ENCODE measurements around the gene STK38L. TPM values are rescaled to one million over a fixed set of nuclear protein-coding genes. Genes with fewer than 3 reads are reported as not detected.

STK38L gene
- total RNA-seq, 1 experiment from 2014 or later = 19.4 TPM

DNA sequence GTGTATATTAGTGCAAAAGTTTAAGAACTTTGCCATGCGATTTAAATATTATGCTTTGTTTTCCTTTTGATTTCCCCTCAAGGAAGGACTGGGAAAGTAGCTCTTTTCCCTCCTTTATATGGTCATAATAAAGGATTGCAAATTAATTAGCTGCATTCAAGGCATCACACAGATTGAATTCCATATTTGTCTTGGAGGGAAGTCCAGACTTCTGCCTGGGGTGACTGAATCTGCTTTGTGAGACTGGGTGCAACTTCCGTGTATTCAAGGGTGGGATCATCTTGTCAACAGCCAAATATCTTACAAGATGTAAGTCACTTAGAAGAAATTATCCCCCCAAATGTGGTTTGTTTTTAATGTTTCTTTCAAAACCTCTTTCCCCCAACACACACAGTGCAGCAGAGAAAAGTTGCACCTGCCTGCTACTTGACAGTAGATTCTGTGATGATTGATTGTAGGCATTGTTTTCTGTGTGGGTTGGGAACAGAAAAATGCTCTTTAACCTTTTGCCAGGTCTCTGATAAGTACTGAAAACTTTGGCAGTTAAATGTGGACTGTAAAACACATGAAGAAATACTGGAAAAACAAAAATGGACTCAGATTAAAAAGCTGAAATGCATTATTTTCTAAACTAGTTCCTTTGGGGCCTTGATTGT lies 28.4 kb downstream of the STK38L start:
- peak; percentile 26 for DNase-seq (ENCODE audit: extremely low read depth, low read depth)

- DNase-seq (ENCODE audit: extremely low read depth, low read depth) = no peak
These were observed 29.0 kb downstream of the STK38L start for GRCh38 chr12:27273114-27273513.

DNA sequence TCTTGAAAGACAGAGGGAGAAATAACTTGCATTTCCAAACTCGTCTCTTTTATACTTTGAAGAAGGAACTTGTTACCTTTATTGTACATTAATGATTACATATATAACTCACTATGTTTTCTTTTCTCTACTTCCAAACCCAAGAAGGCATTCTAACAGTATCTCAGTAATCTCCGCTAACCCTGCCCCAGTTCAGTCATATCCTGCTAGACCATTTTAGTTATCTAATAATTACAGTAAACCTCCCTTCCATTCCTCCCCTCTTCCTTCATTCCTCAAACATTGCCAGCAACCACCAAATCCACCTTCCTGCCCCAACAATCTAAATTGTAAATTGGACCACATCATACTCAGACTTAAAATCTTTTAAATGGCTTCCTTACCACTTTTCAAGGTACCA lies 30.6 kb downstream of the STK38L start:
- DNase-seq (ENCODE audit: extremely low read depth, low read depth) = no peak

DNA sequence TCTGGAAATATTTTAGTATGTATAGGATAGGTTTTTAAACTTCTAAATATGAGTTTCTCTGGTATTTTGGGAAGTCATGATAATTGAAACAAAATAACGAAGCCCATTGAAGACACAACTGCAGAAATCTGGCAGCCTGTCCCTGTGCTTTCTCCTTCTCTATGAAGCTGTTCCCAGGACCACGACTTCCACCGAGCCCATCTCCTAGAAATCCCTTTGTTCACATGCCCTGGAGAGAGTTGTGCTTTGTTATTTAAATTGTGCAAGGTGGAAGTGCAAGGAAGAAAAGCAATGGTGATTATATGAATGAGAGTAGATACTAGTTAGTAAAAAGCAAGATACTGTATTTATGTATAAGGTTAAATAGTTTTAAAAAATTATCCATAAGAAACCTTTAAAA lies 32.2 kb downstream of the STK38L start:
- DNase-seq (ENCODE audit: extremely low read depth, low read depth) = no peak

DNA sequence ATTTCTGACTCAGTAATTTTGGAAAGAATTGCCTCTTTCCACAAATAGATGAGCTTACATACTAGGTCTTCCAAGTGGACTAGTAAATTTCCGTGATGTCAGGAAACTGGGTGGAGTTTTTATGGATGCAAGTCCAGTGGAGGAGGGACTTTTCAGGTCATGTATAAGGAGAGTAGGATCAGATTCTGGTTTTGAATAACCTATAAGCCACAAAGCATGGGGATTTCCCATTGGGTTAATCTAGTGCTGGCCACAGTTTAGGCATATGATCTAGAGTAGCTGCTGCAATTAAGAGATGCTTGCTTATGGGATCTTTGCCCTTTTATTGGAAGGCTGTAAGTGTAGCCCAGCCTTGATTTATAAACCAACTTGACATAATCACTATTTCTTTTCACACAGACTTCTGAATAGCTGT lies 33.8 kb downstream of the STK38L start:
- no peak for DNase-seq (ENCODE audit: extremely low read depth, low read depth)

- DNase-seq (ENCODE audit: extremely low read depth, low read depth) = no peak
These were observed 35.7 kb downstream of the STK38L start for GRCh38 chr12:27279826-27280225.

- DNase-seq (ENCODE audit: extremely low read depth, low read depth) = no peak
These were observed 36.3 kb downstream of the STK38L start for GRCh38 chr12:27280412-27280811.

DNA sequence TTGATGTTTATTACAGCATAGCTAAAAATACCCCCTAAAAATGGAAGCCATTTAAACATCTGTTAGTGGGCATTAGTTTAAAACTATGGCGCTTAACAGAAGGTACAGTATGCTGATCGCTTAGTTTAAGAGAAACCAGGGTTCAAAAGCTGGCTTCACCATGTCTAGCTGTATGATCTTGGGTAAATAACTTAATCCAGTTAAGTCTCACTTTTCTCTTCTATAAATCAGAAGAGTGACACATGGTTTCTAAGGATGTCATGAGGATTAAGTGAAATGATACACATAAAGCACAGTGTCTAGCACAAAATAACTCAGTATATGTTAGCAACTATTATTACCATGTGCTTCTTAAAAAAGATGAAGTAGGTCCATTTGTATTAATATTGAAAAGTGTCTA lies 38.7 kb downstream of the STK38L start:
- DNase-seq (ENCODE audit: extremely low read depth, low read depth) = no peak

DNA sequence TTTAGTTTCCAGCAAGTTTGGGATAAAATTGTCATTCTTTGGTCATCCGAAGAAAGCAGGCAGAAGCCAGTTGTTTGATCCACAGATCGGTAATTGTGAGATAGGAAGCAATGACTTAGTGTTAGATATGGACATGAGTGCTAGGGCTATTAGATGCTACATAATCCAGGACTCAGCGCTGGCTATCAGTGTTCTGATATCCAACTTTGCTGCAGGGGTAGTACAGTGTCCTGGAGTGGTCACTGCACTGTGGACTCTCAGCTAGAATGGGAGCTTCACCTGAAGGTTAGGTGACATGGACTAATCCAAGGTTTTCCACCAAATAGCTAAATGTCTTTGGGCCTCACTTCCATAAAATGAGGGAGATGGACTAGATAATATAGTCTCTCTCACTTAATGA lies 39.9 kb downstream of the STK38L start:
- no peak for DNase-seq (ENCODE audit: extremely low read depth, low read depth)

DNA sequence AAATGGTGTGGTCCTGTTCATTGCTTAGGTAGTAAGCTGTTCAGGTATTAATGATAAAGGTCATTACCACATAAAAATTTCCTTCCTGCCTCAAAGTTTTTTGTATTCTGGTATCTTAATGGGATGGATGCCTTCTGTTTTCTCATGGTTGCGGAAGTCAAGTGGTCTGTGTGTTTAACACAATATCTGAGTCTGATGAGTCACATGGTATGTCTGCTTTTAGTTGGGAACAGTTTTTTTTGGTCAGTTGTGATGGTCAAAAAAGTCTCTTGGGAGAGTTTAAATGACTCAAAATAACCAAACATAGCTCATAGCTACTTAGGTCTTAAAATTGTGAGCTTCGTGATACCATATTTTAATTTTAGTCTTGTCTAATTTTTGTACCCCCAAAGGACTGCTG lies 40.7 kb downstream of the STK38L start:
- DNase-seq (ENCODE audit: extremely low read depth, low read depth) = no peak

GRCh38 chr12:27285403-27285802 lies 41.3 kb downstream of the STK38L start:
- DNase-seq (ENCODE audit: extremely low read depth, low read depth) = no peak

DNA sequence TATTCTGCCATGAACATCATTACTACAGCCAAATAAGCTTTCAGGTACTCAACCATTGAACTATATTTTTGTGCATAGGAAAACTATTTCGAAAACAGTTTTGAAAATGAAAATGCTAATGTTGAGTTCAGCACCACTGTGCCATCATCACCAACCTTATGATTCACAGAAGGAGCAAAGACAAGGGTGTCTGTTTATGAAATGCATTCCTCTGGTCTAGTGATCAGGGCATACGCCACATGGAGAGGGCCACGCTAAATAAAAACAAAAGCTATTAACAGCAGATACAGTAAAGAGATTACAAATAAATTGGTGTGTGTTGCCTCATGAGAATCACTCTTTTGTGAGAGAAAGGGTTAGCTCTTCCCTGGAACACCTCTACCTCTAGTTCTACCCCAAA lies 45.3 kb downstream of the STK38L start:
- no peak for DNase-seq (ENCODE audit: extremely low read depth, low read depth)

GRCh38 chr12:27290501-27291168 lies 46.5 kb downstream of the STK38L start:
- DNase-seq (ENCODE audit: extremely low read depth, low read depth) = no peak

- DNase-seq (ENCODE audit: extremely low read depth, low read depth) = no peak
These were observed 47.8 kb downstream of the STK38L start for GRCh38 chr12:27291862-27292261.

- no peak for DNase-seq (ENCODE audit: extremely low read depth, low read depth)
These were observed 48.6 kb downstream of the STK38L start for GRCh38 chr12:27292718-27293117.

DNA sequence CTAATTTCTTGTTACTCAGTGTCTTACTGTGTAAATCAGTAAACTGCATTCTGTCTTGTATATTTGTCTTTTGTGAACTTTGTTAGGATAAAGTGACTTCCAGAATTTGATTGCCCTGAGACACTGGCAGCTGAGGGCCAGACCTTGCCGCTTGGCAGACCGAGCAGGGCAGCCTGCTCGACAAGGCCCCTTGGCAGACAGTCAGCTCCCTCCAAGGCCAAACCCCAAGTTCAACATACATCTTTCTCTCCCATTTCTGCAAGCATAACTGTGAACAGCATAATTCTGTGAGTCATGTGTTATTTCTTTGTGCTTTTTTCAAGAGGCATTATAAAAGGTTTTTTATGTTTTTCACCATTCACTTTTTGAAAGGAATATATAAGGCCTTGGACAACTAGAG lies 49.4 kb downstream of the STK38L start:
- DNase-seq (ENCODE audit: extremely low read depth, low read depth) = no peak

GRCh38 chr12:27296674-27297073 lies 52.6 kb downstream of the STK38L start:
- no peak for DNase-seq (ENCODE audit: extremely low read depth, low read depth)

DNA sequence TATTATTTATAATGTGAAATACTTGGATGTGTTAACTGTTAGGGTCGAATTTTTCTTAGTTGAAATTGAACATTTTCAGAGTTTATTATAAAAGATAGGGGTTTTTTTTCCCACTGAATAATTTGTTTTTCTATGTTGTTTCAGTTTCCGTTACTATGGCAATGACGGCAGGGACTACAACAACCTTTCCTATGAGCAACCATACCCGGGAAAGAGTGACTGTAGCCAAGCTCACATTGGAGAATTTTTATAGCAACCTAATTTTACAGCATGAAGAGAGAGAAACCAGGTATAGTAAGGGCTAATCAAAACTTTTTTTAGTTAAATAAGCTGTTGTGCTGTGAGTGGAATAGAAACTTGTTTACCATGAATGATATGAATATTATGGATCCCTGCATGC lies 53.5 kb downstream of the STK38L start:
- DNase-seq (ENCODE audit: extremely low read depth, low read depth) = no peak

GRCh38 chr12:27299102-27299501 lies 55.0 kb downstream of the STK38L start:
- no peak for DNase-seq (ENCODE audit: extremely low read depth, low read depth)

GRCh38 chr12:27300226-27300625 lies 56.1 kb downstream of the STK38L start:
- DNase-seq (ENCODE audit: extremely low read depth, low read depth) = no peak

- DNase-seq (ENCODE audit: extremely low read depth, low read depth) = peak; percentile 17
These were observed 59.3 kb downstream of the STK38L start for GRCh38 chr12:27303139-27304111.

Data from NCI-H460 (cell line).